ENCODE data around the gene AQP12A. TPM values are rescaled to one million over a fixed set of nuclear protein-coding genes. Genes with fewer than 3 reads are reported as not detected.

Gene AQP12A
- polyA plus RNA-seq, 1 donor (not counting 4 experiments of a cell fraction or from before 2014, with no cell fraction given) = not detected

DNA sequence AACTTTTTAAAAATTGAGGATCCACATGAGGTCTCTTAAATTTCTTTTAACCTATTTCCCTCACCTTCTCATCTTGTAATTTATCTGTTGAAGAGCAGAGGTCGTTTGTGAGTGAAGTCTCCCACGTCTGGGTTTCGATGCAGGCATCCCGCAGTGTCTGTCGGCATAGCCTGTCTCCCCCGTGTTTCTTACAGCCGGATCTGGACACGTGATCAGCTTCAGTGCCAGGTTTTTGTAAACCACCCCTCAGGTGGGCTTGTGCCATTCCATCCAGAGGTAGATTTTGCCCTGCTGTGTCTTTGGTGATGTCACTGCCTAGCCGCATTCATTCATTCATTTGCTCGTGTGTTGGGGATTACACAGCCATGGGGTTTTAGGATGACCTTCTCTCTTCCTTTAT, 16.2 kb downstream of the AQP12A start:
- Histone ChIP-seq H3K4me2 (ENCODE audit: control insufficient read depth, extremely low read depth, insufficient read depth, low read depth, low read length) (no peak overlapping the region), H3K79me2 (ENCODE audit: control insufficient read depth, insufficient read depth, low read length) (no peaks in the 10 kb centered on the region), H3K9me3 (ENCODE audit: control insufficient read depth, low read depth, low read length) (no peaks in the 10 kb centered on the region), H4K20me1 (ENCODE audit: control insufficient read depth, extremely low read depth, insufficient read depth, low read length) (no peaks in the 10 kb centered on the region), H3K27ac (ENCODE audit: control insufficient read depth, insufficient read depth, low read length) (no peak overlapping the region), H3K9ac (ENCODE audit: control insufficient read depth, extremely low read depth, insufficient read depth, low read length) (no peak overlapping the region), H3K36me3 (ENCODE audit: control insufficient read depth in 2 of 2, extremely low read depth in 1 of 2, insufficient read depth in 2 of 2, low read length in 2 of 2) (no peaks in the 10 kb centered on the region), H3K27me3 (ENCODE audit: control insufficient read depth, extremely low read depth, insufficient read depth, low read length) (peaks cover 33% of the 10 kb centered on the region), H3K4me3 (ENCODE audit: control insufficient read depth in 2 of 3, extremely low read depth in 1 of 3, insufficient read depth in 2 of 3, low read depth in 1 of 3, low read length in 3 of 3) (no peak overlapping the region), H3K4me1 (ENCODE audit: control insufficient read depth, extremely low read depth, insufficient read depth, low read length) (no peaks in the 10 kb centered on the region), H3K9me1 (ENCODE audit: control insufficient read depth, extremely low read depth, insufficient read depth, low read length) (no peaks in the 10 kb centered on the region), H2AFZ (ENCODE audit: control insufficient read depth, low read length) (no peak overlapping the region)
- FAIRE-seq = no peak
- TF ChIP-seq EZH2 (IDR thresholded peaks at IDR 0.05; ENCODE audit: low read length) (peak; percentile 6), CTCF (optimal IDR thresholded peaks at IDR 0.05 in 1 of 3, IDR thresholded peaks at IDR 0.05 in 1 of 3, conservative IDR thresholded peaks at IDR 0.05 in 1 of 3; ENCODE audit: extremely low read depth in 1 of 3, insufficient read depth in 2 of 3, low read length in 3 of 3) (no peak)
- no peak for DNase-seq (ENCODE audit: low read depth, low spot score)
- dilution Hi-C loops (cut with MboI; ENCODE audit: extremely low pct_ligation_motif_present, low sequenced_read_pairs) = no loop called here

GRCh38 chr2:240708457-240708856, 16.8 kb downstream of the AQP12A start:
- no peaks in the 10 kb centered on the region for H3K9me1 ChIP-seq (ENCODE audit: control insufficient read depth, extremely low read depth, insufficient read depth, low read length)
- peaks cover 30% of the 10 kb centered on the region for H3K27me3 ChIP-seq (ENCODE audit: control insufficient read depth, extremely low read depth, insufficient read depth, low read length)
- H3K36me3 ChIP-seq (ENCODE audit: control insufficient read depth in 2 of 2, extremely low read depth in 1 of 2, insufficient read depth in 2 of 2, low read length in 2 of 2) = no peaks in the 10 kb centered on the region
- no peak for FAIRE-seq
- TF ChIP-seq EZH2 (IDR thresholded peaks at IDR 0.05; ENCODE audit: low read length) (no peak), CTCF (optimal IDR thresholded peaks at IDR 0.05 in 1 of 3, IDR thresholded peaks at IDR 0.05 in 1 of 3, conservative IDR thresholded peaks at IDR 0.05 in 1 of 3; ENCODE audit: extremely low read depth in 1 of 3, insufficient read depth in 2 of 3, low read length in 3 of 3) (no peak)
- H4K20me1 ChIP-seq (ENCODE audit: control insufficient read depth, extremely low read depth, insufficient read depth, low read length) = no peaks in the 10 kb centered on the region
- H3K9me3 ChIP-seq (ENCODE audit: control insufficient read depth, low read depth, low read length) = no peaks in the 10 kb centered on the region
- no peaks in the 10 kb centered on the region for H3K4me1 ChIP-seq (ENCODE audit: control insufficient read depth, extremely low read depth, insufficient read depth, low read length)
- no peak overlapping the region for H3K9ac ChIP-seq (ENCODE audit: control insufficient read depth, extremely low read depth, insufficient read depth, low read length)
- no peaks in the 10 kb centered on the region for H3K79me2 ChIP-seq (ENCODE audit: control insufficient read depth, insufficient read depth, low read length)
- no peak for DNase-seq (ENCODE audit: low read depth, low spot score)
- no peak overlapping the region for H3K4me3 ChIP-seq (ENCODE audit: control insufficient read depth in 2 of 3, extremely low read depth in 1 of 3, insufficient read depth in 2 of 3, low read depth in 1 of 3, low read length in 3 of 3)
- no peak overlapping the region for H2AFZ ChIP-seq (ENCODE audit: control insufficient read depth, low read length)
- no peak overlapping the region for H3K4me2 ChIP-seq (ENCODE audit: control insufficient read depth, extremely low read depth, insufficient read depth, low read depth, low read length)
- no peak overlapping the region for H3K27ac ChIP-seq (ENCODE audit: control insufficient read depth, insufficient read depth, low read length)
- dilution Hi-C loops (cut with MboI; ENCODE audit: extremely low pct_ligation_motif_present, low sequenced_read_pairs) = no loop called here
